ENCODE measurements around the gene GRB2.

The GRB2 gene

DNA sequence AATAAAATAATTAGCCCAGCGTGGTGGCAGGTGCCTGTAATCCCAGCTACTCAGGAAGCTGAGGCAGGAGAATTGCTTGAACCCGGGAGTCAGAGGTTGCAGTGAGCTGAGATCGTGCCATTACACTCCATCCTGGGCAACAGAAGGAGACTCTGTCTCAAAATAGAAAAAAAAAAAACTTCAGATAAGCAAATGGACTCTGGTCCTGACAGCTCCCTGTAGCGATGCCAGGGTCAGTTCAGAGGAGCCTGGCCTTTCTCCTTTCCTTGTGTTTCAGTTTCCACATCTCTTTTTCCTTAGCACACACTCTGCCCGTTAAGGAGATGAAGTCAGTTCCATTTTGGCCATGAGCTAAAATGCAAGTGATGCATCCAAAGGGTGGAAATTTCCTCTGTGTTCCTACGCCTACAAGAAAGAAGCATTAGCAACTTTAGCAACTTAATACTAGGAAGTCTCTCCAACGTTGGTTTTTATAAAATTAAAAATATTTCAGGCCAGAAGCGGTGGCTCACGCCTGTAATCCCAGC, 11.6 kb upstream of the GRB2 start:
- Histone ChIP-seq H3K4me3 (no peak overlapping the region), H3K27ac (no peak overlapping the region)

DNA sequence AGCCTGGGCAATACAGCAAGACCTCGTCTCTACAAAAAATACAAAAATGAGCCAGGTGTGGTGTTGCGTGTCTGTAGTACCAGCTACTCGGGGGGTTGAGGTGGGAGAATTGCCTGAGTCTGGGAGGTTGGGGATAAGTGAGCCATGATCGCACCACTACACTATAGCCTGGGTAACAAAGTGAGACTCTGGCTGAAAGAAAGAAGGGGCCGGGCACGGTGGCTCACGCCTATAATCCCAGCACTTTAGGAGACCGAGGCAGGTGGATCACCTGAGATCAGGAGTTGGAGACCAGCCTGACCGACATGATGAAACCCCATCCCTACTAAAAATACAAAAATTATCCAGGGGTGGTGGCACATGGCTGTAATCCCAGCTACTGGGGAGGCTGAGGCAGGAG, 10.5 kb upstream of the GRB2 start:
- Histone ChIP-seq H3K4me3 (no peak overlapping the region), H3K27ac (no peak overlapping the region)

DNA sequence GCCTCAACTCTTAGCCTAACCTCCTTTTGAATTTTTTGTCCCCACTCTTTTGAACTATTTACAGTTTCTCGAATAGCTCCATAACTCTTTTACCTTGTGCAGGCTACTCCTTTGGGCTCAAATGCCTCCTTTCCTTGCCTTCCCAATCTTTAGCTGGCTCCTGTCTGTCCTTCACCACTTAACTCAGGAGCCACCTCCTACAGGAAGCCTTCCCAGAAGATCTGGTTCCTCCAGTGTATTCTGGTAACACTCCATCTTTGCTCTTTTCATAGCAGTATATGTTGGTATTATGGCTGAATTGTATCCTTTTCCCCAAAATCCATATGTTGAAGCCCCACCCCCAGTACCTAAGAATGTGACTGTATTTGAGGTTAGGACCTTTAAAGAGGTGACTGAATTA, 9.0 kb upstream of the GRB2 start:
- Histone ChIP-seq H3K4me3 (no peak overlapping the region), H3K27ac (no peak overlapping the region)

DNA sequence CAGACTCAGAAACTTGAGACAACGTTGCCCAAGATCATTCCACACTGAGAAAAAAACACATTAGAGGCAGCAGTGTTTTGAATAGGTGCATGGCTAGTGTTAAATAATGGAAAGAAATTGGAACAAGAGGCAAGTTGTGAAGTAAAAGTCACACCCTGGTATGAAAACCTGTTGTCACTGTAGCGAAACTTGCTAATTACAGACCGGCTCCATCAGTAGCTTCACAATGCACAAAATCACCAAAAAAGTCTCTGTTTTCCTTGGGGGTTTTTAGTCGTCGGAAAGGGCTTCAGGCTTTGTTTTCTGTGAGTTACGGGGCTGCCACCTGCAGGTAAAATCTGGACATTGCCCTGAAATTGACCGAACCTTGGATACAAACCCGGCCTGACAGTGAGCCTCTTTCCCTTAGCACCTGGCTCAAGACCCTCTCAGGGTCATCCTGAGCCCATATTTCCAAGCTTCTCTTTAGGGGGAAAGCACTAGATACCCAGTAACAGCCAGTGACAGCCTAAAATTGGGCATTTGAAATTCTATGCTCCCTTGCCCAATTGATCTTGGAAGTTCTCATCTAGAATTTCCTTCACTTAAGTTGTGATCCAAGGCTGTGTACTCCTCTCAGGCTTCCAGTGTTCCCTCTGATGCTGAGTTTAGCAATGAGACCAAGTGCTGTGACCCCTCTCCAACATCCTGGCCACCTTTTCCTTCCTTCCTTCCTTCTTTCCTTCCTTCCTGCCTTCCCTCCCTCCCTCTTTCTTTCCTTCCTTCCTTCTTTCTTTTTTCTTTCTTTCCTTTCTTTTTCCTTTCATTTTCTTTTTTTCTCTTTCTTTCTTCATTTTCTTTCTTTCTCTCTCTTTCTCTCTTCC, 7.2 kb upstream of the GRB2 start:
- Histone ChIP-seq H3K4me3 (no peak overlapping the region), H3K27ac (no peak overlapping the region)

DNA sequence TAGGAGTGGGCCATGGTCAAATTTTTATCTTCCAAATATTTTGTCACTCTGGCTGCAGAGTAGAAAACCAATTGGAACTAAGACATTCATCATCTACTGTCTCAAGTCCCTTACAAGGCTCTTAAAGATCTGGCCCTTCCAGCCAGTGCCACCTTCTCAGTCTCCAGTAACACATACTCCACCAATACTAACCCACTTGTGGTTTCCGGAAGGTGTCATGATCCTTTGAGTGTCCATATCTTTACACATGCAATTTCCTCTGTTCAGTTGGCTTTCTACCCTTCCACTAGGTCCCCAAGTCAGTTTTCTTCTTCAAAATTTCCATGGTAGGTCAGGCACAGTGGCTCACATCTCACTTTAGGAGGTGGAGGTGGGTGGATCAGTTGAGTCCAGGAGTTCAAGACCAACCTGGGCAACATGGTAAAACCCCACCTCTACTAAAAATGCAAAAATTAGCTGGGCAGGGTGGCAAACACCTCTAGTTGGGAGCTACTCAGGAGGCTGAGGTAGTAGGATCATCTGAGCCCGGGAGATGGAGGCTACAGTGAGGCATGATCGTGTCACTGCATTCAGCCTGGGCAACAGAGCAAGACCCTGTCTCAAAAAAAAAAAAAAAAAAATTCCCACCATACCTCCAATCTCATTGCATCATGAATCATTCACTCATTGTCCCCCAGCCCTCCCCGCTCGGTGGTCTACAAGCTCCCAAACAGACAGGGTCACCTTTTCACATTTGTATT, 6.0 kb upstream of the GRB2 start:
- Histone ChIP-seq H3K4me3 (no peak overlapping the region), H3K27ac (no peak overlapping the region)

DNA sequence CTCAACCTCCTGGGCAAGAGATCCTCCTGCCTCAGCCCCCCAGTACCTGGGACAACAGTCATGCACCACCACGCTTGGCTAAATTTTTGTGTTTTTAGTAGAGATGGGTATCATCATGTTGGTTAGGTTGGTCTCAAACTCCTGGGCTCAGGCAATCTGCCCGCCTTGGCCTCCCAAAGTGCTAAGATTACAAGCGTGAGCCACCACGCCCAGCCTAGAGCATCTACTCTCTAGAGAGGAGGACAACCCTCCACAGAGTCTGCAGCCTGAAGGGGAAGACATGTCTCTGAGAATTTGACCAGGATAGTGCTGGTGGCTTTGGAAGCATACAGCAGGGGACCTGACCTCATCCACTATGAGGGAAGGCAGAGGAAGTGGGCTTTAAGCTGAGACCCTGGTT, 4.7 kb upstream of the GRB2 start:
- H3K4me3 ChIP-seq = no peak overlapping the region

DNA sequence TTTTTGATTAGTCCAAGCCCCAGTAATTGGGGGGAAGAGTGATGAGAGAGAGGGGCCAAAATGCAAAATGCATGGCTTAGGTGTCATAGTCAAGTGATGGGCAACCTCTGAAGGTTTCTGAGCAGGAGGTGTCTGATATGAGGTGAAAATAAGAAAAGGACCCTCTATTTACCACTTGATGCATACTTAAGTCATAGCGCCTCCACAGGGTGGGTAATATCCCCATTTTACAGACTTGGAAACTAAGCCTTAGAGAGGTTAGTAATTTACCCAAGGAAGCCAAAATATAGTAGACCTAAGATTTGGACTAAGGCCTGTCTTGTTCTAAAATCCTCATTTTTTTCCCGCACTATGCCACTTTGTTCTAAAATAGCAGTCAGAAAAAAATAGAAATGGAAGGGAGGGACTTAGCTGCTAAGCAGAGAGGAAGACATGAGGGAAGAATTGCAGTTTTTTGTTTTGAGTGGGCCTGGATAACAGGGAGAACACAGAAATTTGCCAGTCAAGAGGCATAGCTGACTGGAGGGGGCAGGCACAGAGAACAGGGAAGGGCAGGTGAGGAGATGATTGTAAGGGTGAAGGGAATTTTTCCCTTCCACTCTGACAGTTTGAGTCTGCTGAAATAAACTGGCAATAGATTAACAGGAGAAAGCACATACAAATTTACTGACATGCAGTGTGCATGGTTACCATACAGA, 2.3 kb upstream of the GRB2 start:
- Histone ChIP-seq H3K27ac (no peak overlapping the region), H3K4me3 (no peak overlapping the region)

More for the DNA sequence above, 4.7 kb upstream of the GRB2 start:
- H3K27ac ChIP-seq = no peak overlapping the region

DNA sequence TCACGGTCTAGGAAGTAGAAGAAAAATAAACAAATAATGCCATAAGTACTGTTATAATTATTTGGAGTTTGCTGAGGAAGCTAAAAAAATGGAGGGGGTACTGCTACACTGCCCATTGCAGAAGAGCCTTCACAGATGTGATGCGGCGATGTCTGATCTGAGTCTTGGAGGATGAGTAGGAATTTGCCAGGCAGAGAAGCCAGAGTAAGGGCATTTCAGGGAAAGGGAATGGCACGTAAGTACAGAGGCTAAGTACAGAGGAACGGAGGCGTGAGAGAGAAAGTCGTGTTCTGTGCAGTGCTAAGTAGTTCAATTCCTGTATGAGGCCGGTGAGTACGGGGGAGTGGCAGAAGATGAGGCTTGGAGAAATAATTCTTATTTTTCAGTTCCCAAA, 741 bp upstream of the GRB2 start:
- Histone ChIP-seq H3K4me3 (peak overlapping the region; percentile 84 to 100 (median 97)), H3K27ac (peak overlapping the region in 15 of 21 experiments; percentile 15 to 99 (median 96))

DNA sequence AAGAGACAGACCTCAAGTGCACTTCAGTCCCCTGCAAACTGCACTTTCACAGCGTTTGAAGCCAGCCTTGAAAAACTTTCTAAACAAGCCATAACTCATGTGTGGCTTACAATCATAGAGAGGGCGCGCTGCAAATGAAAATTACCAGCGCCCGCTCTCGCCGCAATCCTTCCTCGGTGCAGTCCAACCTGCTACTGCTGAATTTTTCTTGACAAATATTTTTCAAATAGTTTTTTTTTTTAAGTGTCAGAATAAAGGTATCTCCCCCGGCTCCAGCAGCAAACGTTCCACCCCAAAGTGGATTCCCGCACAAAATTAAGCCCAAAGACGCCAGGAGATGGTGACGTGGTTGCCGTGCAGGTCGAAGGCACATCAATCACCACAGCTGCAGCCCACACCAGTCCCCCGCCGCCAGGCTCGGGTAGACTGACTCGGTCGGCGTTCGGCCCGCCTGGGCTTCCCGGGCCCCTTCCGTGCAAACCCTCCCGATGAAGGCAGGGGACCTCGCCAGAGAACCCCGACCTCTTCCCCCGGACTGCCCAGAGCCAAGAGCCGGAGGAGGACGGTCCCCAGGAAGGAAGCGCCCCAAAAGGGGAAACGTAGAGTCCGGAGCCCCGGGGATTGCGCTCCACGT, 630 bp downstream of the GRB2 start:
- peak overlapping the region; percentile 84 to 99 (median 96) for H3K27ac ChIP-seq
- peak overlapping the region; percentile 84 to 100 (median 97) for H3K4me3 ChIP-seq

DNA sequence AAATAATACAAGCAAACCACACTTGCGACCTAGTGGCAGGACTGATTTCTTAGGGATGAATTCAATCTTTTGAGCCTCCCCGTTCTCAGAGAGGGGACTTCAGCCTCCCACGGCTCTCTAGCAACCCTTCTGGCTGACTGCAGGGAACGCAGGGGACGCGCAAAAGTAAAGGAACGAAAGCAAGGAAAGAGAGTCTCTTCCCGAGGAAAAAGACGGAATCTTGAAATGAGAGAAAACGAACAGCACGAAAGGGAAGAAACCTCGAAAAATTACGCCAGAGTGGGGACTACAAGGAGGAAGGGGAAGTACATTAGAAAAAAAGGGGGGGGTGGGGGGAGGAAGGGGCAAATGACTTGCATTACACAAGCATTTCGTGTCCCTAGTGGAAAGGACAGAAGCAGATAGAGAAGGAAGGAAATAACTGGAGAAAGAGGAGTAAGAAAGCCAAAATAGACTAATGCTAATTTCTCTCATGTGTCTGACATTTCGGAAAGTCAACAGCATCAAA, 1.2 kb downstream of the GRB2 start:
- peak overlapping the region; percentile 84 to 99 (median 96) for H3K27ac ChIP-seq
- peak overlapping the region; percentile 84 to 100 (median 97) for H3K4me3 ChIP-seq

DNA sequence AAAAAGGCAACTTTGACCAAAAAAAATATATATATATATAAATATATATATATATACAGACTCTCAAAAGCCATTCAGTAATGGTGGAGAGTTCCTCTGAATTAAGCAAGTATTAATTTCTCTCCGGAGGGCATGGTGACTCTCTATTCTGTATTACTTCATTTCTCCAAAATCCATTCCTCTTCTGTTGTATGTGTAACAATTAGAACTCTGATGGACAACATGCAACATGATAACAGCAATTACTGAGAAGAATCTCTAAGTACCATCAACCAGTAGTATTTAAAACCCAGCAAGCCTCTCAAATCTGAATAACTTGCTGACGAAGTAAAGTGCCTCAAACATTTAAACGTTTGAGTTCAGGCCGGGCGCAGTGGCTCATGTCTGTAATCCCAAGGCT, 2.3 kb downstream of the GRB2 start:
- Histone ChIP-seq H3K27ac (peak overlapping the region in 7 of 21 experiments; percentile 84 to 99 (median 98)), H3K4me3 (peak overlapping the region in 2 of 7 experiments; percentile 84 to 97)

DNA sequence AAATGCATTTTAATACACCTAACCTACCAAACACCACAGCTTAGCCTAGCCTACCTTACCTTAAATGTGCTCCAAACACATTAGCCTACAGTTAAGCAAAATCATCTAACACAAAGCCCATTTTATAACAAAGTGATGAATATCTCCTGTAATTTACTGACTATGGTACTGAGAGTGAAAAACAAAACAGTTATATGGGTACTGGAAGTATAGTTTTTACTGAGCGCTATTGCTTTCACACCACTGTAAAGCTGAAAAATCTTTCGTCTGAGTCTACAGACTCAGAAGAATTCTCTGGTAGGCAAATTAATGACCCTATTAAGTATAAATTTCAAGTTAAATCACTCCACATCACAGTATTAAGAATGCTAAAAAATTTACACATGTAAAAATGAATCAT, 3.5 kb downstream of the GRB2 start:
- Histone ChIP-seq H3K27ac (no peak overlapping the region), H3K4me3 (no peak overlapping the region)

DNA sequence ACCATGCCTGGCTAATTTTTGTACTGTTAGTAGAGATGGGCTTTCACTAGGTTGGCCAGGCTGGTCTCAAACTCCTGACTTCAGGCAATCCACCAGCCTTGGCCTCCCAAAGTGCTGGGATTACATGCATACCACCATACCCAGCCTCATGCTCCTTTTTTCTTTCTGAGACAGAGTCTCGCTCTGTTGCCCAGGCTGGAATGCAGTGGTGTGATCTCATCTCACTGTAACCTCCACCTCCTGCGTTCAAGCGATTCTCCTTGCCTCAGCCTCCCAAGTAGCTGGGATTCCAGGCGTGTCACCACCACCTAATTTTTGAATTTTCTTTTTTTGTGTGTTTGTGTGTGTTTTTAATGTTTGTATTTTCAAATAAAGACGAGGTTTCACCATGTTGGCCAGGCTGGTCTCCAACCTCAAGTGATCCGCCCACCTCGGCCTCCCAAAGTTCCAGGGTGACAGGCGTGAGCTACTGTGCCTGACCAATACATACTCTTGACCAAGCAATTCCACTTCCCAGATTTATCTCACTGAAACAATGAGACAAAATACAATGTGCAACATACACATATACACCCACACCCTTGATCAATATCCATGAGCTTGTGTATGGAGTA, 5.0 kb downstream of the GRB2 start:
- Histone ChIP-seq H3K4me3 (no peak overlapping the region), H3K27ac (no peak overlapping the region)

DNA sequence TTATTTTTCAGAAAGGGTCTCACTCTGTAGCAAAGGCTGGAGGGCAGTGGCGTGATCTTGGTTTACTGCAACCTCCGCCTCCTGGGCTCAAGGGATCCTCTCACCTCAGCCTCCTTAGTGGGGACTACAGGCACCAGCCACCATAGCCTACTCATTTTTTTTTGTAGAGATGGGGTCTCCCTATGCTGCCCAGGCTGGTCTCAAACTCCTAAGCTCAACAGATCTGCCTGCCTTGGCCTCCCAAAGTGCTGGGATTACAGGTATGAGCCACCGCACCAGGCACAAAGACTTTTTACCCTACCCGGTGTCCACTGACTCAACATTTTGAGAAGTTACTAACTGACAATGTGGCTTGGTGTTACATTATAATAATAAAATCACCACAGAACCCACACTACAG, 7.2 kb downstream of the GRB2 start:
- Histone ChIP-seq H3K4me3 (no peak overlapping the region), H3K27ac (no peak overlapping the region)

DNA sequence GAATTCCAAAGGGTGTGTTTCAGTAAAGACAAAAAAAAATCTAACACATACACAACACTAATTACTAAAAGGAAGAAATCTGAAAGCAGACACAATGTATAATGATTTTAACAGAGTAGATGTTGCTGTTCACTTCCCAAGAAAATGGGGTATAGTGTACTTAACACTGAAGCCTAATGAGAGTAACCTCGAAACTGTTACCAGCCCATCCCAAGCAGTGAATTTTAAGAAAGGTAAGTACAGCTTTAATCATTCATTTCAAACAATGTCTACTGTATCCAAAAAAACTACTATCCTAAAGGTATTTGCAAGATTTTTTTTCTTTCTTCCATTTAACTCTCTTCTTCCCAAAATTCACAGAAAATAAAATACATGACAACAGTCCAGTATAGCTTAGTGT, 8.3 kb downstream of the GRB2 start:
- H3K27ac ChIP-seq = no peak overlapping the region

DNA sequence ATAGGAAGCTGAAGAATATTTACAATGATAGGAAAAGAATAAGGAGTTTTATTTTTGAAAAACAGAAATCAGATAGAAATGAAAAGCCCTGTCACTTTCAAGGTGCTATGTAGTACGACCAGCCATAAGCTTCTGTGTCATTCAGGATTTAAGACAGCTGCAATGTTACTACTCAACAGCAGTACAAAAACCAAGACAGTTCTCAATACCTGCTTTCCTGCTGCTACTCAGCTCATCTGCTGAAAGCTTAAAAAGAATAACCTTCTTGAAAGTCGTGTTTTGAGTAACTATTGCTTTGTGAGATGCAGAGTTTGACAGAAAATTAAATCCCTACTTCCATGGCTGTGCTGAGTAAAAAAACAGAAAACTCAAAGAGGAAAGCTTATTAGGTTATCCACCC, 8.7 kb downstream of the GRB2 start:
- no peak overlapping the region for H3K27ac ChIP-seq
- no peak overlapping the region for H3K4me3 ChIP-seq

More for the DNA sequence above, 8.3 kb downstream of the GRB2 start:
- H3K4me3 ChIP-seq = no peak overlapping the region

DNA sequence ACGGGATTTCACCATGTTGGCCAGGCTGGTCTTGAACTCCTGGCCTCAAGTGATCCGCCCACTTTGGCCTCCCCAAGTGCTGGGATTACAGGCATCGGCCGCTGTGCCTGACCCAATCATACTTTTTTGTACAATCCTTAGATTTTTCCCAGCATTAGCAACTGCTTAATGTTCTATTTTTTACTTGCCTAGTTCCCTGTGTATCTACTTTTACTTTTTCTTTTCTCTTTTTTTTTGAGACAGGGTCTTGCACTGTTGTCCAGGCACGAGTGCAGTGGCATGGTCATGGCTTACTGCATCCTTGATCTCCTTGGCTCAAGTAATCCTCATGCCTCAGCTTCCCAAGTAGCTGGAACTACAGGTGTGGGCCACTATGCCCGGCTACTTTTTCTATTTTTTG, 9.5 kb downstream of the GRB2 start:
- Histone ChIP-seq H3K27ac (no peak overlapping the region), H3K4me3 (no peak overlapping the region)

DNA sequence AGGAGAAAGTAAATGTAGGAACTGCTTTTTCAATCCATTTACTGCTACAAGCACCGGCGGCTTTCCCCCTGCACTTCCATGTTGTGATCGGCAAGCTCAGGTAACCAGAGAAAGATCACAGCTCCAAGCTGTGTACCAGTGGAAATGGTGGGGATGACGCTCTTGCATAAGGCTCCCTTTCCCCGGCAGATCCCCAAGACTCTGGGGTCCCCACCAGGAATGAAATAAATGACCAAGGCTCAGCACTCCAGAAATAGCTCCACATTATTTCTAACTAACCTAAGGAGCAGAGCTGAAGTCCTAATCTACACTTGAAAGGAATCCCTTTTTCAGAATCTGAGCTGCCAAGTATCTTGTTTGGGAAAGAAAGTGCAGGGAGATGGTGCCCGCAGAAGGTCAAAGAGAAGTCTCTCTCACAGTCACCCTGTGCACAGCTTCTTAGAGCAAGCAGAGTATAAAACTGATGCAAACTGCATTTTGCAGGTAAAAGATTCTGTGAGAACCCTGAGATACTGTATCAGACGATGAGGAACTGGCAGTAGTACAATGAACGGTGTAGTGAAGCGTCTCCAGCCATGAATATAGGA, 11.1 kb downstream of the GRB2 start:
- peak overlapping the region in 18 of 21 experiments; percentile 69 to 91 (median 84) for H3K27ac ChIP-seq

More for the DNA sequence above, 11.1 kb downstream of the GRB2 start:
- H3K4me3 ChIP-seq = peak overlapping the region; percentile 42 to 60 (median 51)

Measured in skin epidermis (tissue), 12 donors.